HG03558 (cell line): ENCODE measurements around the gene CEACAM19.
A peak's percentile ranks its signal among the peaks of the same experiment; 100 is the strongest.

Experiments used
- ATAC-seq: cut with Tn5 transposase; IDR thresholded peaks from one replicate; pipeline ENCODE4 v1.9.1; 2021; ENCODE audit warnings: moderate number of reproducible peaks; ENCODE audit not compliant: unreplicated experiment; ENCODE audit errors: extremely low read depth

CEACAM19 gene

GRCh38 chr19:44644402-44645016 lies 26.8 kb upstream of the CEACAM19 start:
- ATAC-seq: no peak

DNA sequence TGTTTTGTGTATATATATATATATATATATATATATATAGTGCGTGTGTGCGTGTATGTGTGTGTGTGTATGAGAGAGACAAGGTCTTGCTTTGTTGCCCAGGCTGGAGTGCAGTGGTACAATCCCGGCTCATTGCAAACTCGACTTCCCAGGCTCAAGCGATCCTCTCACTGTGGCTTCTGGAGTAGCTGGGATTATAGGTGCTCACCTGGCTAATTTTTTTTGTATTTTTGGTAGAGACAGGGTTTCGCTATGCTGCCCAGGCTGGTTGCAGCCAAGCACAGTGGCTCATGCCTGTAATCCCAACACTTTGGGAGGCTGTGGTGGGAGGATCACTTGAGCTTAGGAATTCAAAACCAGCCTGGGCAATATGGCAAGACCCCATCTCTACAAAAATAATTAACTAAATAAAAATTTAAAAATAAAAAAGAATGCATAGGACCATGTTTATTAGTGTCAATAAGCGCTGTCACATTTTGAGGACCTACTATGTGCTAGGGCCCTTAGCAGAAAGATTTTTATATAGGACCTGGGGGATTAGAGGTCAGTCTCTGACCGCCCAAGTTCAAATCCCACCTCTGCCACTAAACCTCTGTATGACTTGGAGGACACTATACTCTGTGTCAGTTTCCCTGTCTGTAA lies 25.8 kb upstream of the CEACAM19 start:
- no peak for ATAC-seq

GRCh38 chr19:44646049-44646416 lies 25.2 kb upstream of the CEACAM19 start:
- ATAC-seq: no peak

DNA sequence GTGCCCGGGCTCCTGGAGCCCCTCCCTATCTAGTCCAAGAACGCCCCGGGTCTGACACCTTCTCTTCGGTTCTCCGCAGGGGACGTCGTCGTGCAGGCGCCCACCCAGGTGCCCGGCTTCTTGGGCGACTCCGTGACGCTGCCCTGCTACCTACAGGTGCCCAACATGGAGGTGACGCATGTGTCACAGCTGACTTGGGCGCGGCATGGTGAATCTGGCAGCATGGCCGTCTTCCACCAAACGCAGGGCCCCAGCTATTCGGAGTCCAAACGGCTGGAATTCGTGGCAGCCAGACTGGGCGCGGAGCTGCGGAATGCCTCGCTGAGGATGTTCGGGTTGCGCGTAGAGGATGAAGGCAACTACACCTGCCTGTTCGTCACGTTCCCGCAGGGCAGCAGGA lies 24.1 kb upstream of the CEACAM19 start:
- no peak for ATAC-seq

- ATAC-seq: no peak
These were observed 22.5 kb upstream of the CEACAM19 start for GRCh38 chr19:44648631-44649251.

DNA sequence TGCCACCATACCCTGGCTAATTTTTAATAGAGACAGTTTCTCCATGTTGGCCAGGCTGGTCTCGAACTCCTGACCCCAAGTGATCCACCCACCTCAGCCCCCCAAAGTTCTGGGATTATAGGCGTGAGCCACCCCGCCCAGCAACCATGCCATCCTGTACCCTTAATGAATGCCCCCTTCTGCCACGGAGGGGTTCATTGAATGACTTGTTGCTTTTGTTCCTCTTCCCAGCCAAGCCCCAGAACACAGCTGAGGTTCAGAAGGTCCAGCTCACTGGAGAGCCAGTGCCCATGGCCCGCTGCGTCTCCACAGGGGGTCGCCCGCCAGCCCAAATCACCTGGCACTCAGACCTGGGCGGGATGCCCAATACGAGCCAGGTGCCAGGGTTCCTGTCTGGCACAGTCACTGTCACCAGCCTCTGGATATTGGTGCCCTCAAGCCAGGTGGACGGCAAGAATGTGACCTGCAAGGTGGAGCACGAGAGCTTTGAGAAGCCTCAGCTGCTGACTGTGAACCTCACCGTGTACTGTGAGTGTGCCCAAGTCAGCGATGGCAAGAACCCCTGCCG lies 21.6 kb upstream of the CEACAM19 start:
- no peak for ATAC-seq

DNA sequence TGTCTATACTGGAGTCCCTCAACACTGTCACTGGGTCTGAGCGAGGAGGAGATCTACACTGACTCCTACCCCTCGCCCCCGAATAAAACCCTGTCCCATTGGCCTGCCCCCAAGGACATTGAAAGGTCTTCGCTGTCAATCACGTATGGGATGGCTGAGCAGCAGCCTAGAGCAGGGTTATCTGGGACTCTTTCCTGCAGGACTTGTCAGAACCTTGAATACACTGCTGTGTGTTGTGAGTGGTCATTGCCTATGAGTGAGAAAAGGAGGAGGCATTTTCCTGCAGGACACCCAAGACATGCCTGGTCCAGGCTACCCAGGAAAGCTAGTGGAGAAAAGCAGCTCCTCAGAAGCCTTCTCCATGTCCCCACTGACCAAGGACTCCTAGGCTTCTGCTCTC lies 17.9 kb upstream of the CEACAM19 start:
- no peak for ATAC-seq

DNA sequence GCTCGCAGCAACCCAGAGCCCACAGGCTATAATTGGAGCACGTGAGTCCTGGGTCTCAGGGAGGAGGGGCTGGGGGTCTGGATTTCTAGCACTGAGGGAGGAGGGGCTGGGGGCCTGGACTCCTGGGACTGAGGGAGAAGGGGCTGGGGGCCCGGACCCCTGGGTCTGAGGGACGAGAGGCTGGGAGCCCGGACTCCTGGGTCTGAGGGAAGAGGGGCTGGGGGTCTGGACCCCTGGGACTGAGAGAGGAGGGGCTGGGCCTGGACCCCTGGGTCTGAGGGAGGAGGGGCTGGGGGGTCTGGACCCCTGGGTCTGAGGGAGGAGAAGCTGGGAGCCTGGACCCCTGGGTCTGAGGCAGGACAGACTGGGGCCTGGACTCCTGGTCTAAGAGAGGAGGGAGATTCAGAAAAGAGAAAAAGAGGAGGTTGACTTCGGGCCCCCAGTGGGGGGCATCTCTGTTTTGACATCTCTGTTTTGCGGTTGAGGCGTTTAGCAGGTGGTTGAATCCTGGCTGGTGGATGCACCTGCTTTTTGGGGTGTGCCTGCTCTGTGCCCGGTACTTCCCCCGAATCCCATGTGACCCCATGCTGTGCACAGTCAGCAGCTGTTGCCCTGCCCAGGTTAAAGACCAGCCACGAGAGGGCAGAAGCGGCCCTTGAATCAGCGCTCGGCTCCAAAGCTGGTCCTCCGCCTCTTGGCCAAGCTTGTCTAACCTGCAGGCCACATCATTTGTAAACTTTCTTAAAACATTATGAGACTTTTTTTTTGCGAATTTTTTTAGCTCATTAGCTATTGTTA lies 17.1 kb upstream of the CEACAM19 start:
- ATAC-seq: peak; percentile 65

DNA sequence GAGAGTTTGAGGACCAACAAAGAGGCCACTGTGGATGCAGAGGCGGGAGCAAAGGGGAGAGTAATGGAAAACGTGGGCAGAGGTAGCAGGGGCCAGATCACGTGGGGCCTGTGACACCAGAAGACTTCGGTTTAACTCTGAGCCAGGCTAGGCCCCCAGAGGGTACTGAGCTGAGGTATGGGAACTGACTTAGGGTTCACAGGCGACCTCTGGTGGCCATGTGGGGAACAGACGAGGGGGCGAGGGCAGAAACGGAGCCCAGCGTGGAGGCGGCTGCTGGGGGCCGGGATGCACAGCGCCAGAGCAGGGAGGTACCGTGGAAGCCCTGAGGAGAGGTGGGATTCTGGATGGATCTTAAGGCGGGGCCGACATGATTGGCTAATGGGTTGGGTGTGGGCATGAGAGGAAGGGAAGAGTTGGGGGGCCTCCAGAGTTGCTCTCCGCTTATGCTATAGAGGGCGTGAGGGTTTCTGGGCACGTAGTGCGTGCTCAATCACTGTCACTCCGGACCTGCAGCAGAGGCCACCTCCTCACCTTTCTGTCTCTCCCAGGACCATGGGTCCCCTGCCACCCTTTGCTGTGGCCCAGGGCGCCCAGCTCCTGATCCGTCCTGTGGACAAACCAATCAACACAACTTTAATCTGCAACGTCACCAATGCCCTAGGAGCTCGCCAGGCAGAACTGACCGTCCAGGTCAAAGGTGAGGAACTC lies 13.9 kb upstream of the CEACAM19 start:
- no peak for ATAC-seq

DNA sequence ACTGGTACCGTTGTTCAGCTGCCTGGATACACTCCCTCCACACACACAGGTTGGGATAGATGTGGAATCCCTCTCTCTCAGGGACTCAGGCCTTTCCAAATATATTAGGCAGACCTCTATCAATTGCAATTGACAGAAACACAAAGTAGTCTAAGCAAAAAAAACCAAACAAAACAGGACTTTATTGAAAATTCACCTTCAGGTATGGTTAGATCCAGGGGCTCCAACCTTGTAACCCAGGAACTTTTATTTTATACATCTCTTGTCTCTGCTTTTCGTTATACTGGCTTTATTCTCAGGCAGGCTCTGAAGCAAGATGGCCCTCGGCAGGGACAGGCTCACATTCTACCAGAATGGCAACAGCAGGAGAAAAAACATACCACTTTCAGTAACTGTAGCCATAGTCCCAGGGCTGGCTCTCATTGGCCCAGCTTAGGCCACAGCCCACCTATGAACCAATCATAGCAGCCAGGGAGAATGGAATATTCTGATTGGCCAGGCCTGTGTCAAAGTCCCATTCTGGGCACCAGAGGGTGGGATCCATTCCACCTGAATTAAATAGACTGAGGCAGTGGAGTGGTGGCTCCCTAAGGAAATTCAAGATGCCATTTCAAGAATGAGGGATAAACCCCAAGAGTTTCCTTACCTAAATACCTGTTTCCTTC lies 13.1 kb upstream of the CEACAM19 start:
- no peak for ATAC-seq

GRCh38 chr19:44660081-44660480 lies 11.2 kb upstream of the CEACAM19 start:
- ATAC-seq: no peak

DNA sequence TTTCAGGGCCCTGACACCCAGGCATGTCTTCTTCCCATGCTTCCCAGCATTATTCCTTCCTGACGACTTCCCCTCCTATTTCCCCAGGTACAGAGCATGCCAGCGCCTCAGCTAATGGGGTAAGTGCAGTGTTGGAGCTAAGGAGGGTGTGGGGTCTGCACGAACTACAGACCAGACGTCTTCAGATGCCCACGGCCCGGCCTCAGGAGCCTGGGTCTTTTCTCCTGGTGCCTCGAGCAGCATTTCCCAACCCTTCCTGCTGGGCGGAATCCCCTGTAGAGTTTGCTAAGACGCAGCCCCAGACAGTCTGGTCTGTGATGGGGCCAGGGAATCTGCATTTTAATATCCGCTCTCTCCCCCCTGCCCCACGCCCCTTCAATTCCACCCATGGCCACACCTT lies 10.1 kb upstream of the CEACAM19 start:
- no peak for ATAC-seq

DNA sequence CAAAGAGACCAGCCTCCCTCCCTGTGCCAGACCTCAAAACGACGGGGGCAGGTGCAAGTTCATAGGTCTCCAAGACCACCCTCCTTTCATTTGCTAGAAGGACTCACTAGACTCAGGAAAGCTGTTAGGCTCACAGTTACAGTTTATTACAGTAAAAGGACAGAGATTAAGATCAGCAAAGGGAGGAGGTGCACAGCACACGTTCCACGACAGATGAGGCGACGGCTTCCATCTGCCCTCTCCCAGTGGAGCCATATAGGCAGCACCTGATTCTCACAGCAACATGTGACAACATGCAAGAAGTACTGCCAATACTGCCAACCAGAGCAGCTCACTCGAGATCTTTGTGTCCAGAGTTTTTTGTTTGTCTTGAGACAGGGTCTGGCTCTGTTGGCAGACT lies 9.4 kb upstream of the CEACAM19 start:
- ATAC-seq: no peak

GRCh38 chr19:44662691-44663385 lies 8.4 kb upstream of the CEACAM19 start:
- ATAC-seq: no peak

DNA sequence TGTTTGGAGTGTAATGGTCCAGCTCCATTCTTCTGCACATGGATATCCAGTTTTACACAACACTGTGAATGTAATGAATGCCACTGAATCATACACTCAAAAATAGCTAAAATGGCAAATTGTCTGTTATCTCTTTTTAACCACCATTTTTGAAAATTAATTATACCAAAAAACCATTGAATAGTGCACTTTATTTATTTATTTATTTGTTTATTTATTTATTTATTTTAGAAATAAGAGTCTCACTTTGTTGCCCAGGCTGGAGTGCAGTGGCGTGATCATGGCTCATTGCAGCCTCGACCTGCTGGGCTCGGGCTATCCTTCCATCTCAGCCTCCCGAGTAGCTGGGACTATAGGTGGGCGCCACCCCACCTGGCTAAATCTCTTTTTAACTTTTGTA lies 7.3 kb upstream of the CEACAM19 start:
- ATAC-seq: no peak

DNA sequence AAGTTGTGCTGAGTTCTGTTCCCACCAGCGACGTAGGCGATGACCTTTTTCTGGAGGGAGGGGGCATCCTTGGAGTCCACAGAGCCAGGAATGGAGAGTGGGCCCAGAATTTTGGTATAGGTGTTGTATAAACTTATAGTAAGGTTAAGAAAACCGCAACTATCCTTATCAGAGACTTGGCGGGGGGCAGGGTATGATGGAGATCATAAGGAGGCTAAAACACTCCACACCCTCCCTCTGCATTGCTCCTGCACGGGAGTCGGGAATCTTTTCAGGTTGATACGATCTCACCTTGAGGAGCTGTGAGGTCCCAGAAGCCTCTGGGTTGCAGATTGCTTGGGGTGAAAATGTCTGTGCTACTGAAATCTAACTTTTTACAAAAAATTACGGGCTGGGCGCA lies 6.3 kb upstream of the CEACAM19 start:
- no peak for ATAC-seq

DNA sequence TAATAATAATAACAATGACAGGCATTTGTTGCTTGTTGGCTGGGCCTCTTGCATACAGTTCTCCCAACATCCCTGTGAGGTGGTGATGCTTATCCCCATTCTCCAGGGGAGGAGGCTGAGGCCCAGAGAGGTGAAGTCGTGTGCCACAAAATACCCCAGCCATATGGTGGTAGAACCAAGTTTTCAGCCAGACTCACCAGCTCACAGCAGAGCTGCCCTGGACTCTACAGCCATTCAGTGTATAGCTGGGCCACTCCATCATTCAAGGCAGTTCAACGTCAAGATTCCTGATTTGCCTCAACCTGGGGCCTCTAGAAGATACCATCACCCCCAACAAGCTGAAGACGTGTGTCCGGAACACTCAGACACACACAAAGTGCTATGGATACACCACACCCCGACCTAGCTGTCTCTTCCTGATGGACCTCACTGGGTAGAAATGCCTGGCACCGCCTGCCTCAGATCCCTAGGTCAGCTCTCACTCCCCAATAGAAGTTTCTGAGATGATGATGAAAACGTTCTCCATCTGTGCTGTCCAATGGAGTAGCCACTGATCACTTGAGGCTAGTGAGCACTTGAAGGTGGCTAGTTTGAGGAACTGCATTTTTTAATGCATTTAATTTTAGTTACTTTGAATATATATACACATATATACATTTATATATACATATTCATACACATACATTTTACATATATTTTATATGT lies 4.3 kb upstream of the CEACAM19 start:
- no peak for ATAC-seq

- ATAC-seq: no peak
These were observed 2.1 kb upstream of the CEACAM19 start for GRCh38 chr19:44668985-44669764.
